Cerebellar nuclear complex (tissue), 1 donor: ENCODE results near the gene DHRS2.

Experiments
- DNase-seq, 2 experiments: peaks; one replicate each; lab custom pipeline; 2025; lab: John Stamatoyannopoulos, UW

Gene DHRS2

DNA sequence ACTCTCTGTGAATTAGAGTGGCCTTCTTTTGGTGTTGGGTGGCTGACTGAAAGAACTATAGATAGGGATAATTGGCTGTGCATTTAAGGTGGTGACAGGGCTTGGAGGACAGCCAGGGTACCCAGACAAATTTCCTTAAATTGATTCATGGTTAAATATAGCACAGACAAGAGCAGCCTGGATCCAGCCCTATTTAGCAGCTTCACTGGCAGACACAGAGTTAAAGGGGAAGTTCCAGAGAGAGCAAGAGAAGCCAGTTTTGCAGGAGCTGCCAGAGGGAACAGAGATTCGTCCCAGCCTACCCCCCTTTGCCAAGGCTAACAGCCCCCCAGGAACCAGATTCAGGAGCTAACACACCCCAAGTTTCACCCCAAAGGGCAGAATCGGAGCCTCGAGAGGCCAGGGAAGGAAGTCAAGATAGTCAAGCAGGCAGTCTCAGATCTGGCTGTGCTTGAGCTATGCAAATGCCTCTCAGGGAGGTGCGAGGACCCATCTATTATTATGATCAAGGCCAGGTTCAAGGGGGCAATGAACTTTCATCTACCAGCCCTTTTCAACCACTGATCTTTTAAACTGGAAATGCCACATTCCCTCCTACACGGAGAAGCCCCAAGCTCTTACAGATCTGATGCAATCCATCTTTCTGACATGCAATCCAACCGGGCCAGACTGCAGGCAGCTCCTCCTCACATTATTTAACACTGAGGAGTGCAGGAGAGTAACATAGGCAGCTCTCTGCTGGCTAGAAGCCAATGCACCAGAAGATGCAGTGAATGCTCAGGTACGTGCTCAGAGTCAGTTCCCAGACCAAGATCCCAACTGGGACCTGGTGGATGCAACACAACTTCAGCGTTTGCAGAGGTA is 58.2 kb downstream of the DHRS2 start:
- DNase-seq: no peak
